ENCODE results near the gene C4orf50. TPM values are rescaled to one million over a fixed set of nuclear protein-coding genes. Genes with fewer than 3 reads are reported as not detected.

Gene C4orf50
- total and polyA plus RNA-seq, 4 donors = under 0.01 to 0.17 TPM; not detected in 2

DNA sequence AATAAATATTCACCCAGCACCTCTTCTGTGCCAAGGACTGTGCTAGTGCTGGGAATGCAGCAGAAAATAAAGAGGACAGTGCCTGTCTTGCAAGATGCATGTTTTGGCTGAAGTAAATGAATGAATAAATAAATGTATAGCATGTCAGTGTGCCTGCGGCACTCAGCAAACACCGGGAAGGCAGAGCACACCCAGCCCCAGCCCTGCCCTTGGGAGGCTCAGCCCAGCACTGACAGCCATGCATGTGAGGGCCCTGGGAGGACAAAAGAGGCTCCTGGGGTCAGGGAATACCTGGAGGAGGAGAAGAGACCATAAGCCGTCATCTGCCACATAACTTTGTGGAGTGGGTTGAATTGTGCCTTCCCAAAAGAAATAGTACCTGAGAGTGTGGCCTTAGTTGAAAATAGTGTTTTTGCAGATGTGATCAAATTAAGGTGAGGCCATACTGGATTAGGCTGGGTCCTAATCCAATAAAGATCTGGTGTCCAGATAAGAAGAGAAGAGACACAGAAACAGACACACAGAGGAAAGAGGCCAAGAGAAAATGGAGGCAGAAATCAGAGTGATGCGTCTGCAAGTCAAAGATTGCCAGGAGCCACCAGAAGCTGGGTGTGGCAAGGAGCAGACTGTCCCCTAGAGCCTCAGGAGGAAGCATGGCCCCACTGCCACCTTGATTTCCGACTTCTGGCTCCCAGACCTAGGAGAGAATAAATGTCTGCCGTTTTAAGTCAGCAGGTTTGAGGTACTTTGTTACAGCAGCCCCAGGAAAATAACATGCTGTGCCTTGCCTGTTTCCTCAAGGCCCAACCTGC lies 16.3 kb downstream of the C4orf50 start:
- no peaks in the 10 kb centered on the region for H3K36me3 ChIP-seq (ENCODE audit: control insufficient read depth in 4 of 4, insufficient read depth in 3 of 4, low read depth in 1 of 4, low read length in 3 of 4)
- no peak overlapping the region for H3K27ac ChIP-seq (ENCODE audit: low read depth in 1 of 2, low read length in 2 of 2)
- no peaks in the 10 kb centered on the region for H3K4me1 ChIP-seq (ENCODE audit: control insufficient read depth in 4 of 4, insufficient read depth in 4 of 4, low read length in 3 of 4)
- no peak overlapping the region for H3K9ac ChIP-seq (ENCODE audit: low read depth in 1 of 2, low read length in 2 of 2)
- H3K4me3 ChIP-seq (ENCODE audit: low read depth in 1 of 3, low read length in 3 of 3) = no peak overlapping the region
- no peak for TF ChIP-seq YY1 (IDR thresholded peaks at IDR 0.05)
- no peak for TF ChIP-seq HNF4G (IDR thresholded peaks at IDR 0.05)
- no peak for TF ChIP-seq EGR1 (IDR thresholded peaks at IDR 0.05; ENCODE audit: low read depth in 2 of 2)
- no peak for TF ChIP-seq SP1 (IDR thresholded peaks at IDR 0.05)
- no peak for TF ChIP-seq HNF4A (conservative IDR thresholded peaks at IDR 0.05)
- TF ChIP-seq, protein P1, sequence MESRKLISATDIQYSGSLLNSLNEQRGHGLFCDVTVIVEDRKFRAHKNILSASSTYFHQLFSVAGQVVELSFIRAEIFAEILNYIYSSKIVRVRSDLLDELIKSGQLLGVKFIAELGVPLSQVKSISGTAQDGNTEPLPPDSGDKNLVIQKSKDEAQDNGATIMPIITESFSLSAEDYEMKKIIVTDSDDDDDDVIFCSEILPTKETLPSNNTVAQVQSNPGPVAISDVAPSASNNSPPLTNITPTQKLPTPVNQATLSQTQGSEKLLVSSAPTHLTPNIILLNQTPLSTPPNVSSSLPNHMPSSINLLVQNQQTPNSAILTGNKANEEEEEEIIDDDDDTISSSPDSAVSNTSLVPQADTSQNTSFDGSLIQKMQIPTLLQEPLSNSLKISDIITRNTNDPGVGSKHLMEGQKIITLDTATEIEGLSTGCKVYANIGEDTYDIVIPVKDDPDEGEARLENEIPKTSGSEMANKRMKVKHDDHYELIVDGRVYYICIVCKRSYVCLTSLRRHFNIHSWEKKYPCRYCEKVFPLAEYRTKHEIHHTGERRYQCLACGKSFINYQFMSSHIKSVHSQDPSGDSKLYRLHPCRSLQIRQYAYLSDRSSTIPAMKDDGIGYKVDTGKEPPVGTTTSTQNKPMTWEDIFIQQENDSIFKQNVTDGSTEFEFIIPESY (IDR thresholded peaks at IDR 0.05) = no peak
- DNase-seq (ENCODE audit: low spot score) = no peak
- no peaks in the 10 kb centered on the region for H3K9me3 ChIP-seq (ENCODE audit: control insufficient read depth in 4 of 4, low read length in 3 of 4)
- no peaks in the 10 kb centered on the region for H3K27me3 ChIP-seq (ENCODE audit: control insufficient read depth in 4 of 4, insufficient read depth in 4 of 4, low read length in 3 of 4)
- 52% methylated on average over 6 of the region's 6 CpGs for WGBS

DNA sequence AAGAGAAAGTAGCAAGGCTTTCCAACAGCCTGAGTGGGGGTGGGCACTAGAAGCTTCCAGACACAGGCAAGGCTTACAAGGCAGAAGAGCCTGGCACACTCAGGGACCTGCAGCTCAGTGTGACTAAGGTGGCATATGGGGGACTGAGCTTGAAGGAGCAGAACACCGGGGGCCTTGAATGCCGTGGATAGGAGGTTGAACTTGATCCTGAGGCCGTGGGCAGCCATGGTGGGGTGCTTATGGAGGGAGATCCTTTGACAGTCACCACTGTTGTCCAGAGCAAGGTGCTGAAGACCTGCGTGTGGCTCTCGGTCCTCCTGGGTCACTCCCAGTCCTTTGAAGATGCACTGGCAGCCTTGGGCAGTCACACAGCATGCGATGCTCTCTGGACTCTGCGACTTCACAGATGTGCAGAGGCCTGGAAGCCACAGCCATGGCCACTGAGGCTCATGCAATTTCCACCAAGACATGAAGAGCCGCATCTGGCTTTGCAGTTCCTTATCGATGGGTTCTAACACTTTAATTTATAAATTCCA lies 18.3 kb downstream of the C4orf50 start:
- Histone ChIP-seq H3K27ac (ENCODE audit: low read depth in 1 of 2, low read length in 2 of 2) (no peak overlapping the region), H3K4me1 (ENCODE audit: control insufficient read depth in 4 of 4, insufficient read depth in 4 of 4, low read length in 3 of 4) (no peaks in the 10 kb centered on the region), H3K36me3 (ENCODE audit: control insufficient read depth in 4 of 4, insufficient read depth in 3 of 4, low read depth in 1 of 4, low read length in 3 of 4) (no peaks in the 10 kb centered on the region), H3K9ac (ENCODE audit: low read depth in 1 of 2, low read length in 2 of 2) (no peak overlapping the region), H3K9me3 (ENCODE audit: control insufficient read depth in 4 of 4, low read length in 3 of 4) (no peaks in the 10 kb centered on the region), H3K4me3 (ENCODE audit: low read depth in 1 of 3, low read length in 3 of 3) (no peak overlapping the region), H3K27me3 (ENCODE audit: control insufficient read depth in 4 of 4, insufficient read depth in 4 of 4, low read length in 3 of 4) (no peaks in the 10 kb centered on the region)
- DNase-seq (ENCODE audit: low spot score) = no peak
- TF ChIP-seq, protein P2, sequence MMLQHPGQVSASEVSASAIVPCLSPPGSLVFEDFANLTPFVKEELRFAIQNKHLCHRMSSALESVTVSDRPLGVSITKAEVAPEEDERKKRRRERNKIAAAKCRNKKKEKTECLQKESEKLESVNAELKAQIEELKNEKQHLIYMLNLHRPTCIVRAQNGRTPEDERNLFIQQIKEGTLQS (IDR thresholded peaks at IDR 0.05) = no peak
- no peak for TF ChIP-seq HNF4G (IDR thresholded peaks at IDR 0.05)
- TF ChIP-seq FOXA1 (IDR thresholded peaks at IDR 0.05) = no peak
- no peak for TF ChIP-seq SP1 (IDR thresholded peaks at IDR 0.05)
- no peak for TF ChIP-seq GABPA (IDR thresholded peaks at IDR 0.05 in 1 of 2, conservative IDR thresholded peaks at IDR 0.05 in 1 of 2)
- TF ChIP-seq HNF4A (conservative IDR thresholded peaks at IDR 0.05) = no peak
- 75% methylated on average over 9 of the region's 9 CpGs for WGBS

DNA sequence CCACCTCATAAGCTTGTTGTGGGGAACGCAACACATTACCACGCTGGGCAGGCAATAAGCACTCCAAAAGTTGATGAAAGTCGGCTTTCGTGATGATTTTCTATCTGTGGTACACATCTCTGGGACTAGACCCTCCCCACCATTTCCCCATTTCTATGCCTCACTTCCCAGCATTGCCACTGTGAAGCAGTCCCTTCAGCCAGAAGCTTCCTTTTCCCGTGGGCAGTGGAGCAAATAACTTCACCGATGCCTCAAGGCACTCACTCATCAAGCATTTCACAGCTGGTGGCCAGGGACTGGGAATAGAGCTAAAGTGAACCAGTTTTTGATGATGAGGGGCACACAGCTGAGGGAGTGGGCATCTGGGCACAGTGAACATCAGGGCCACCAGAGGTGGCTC lies 18.9 kb downstream of the C4orf50 start:
- TF ChIP-seq, protein P1 (IDR thresholded peaks at IDR 0.05) = no peak
- no peak for TF ChIP-seq TAF1 (conservative IDR thresholded peaks at IDR 0.05)
- TF ChIP-seq, protein P3, sequence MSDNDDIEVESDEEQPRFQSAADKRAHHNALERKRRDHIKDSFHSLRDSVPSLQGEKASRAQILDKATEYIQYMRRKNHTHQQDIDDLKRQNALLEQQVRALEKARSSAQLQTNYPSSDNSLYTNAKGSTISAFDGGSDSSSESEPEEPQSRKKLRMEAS (IDR thresholded peaks at IDR 0.05) = no peak
- TF ChIP-seq, protein P4, sequence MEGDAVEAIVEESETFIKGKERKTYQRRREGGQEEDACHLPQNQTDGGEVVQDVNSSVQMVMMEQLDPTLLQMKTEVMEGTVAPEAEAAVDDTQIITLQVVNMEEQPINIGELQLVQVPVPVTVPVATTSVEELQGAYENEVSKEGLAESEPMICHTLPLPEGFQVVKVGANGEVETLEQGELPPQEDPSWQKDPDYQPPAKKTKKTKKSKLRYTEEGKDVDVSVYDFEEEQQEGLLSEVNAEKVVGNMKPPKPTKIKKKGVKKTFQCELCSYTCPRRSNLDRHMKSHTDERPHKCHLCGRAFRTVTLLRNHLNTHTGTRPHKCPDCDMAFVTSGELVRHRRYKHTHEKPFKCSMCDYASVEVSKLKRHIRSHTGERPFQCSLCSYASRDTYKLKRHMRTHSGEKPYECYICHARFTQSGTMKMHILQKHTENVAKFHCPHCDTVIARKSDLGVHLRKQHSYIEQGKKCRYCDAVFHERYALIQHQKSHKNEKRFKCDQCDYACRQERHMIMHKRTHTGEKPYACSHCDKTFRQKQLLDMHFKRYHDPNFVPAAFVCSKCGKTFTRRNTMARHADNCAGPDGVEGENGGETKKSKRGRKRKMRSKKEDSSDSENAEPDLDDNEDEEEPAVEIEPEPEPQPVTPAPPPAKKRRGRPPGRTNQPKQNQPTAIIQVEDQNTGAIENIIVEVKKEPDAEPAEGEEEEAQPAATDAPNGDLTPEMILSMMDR (IDR thresholded peaks at IDR 0.05; ENCODE audit: low read depth, low read length, missing input control) = no peak
- TF ChIP-seq HNF4G (IDR thresholded peaks at IDR 0.05) = no peak
- no peak for TF ChIP-seq GABPA (IDR thresholded peaks at IDR 0.05 in 1 of 2, conservative IDR thresholded peaks at IDR 0.05 in 1 of 2)
- no peak for TF ChIP-seq YY1 (IDR thresholded peaks at IDR 0.05)
- TF ChIP-seq FOXA1 (IDR thresholded peaks at IDR 0.05) = no peak
- TF ChIP-seq HNF4A (conservative IDR thresholded peaks at IDR 0.05) = no peak
- TF ChIP-seq, protein P2 (IDR thresholded peaks at IDR 0.05) = no peak
- TF ChIP-seq RXRA (IDR thresholded peaks at IDR 0.05) = no peak
- TF ChIP-seq SP1 (IDR thresholded peaks at IDR 0.05) = no peak
- no peak for TF ChIP-seq FOXA2 (IDR thresholded peaks at IDR 0.05)
- Histone ChIP-seq H3K4me3 (ENCODE audit: low read depth in 1 of 3, low read length in 3 of 3) (no peak overlapping the region), H3K4me1 (ENCODE audit: control insufficient read depth in 4 of 4, insufficient read depth in 4 of 4, low read length in 3 of 4) (no peaks in the 10 kb centered on the region), H3K9ac (ENCODE audit: low read depth in 1 of 2, low read length in 2 of 2) (no peak overlapping the region), H3K27ac (ENCODE audit: low read depth in 1 of 2, low read length in 2 of 2) (no peak overlapping the region), H3K9me3 (ENCODE audit: control insufficient read depth in 4 of 4, low read length in 3 of 4) (no peaks in the 10 kb centered on the region), H3K36me3 (ENCODE audit: control insufficient read depth in 4 of 4, insufficient read depth in 3 of 4, low read depth in 1 of 4, low read length in 3 of 4) (no peaks in the 10 kb centered on the region), H3K27me3 (ENCODE audit: control insufficient read depth in 4 of 4, insufficient read depth in 4 of 4, low read length in 3 of 4) (no peaks in the 10 kb centered on the region)
- DNase-seq (ENCODE audit: low spot score) = no peak
- 73% methylated on average over 6 of the region's 6 CpGs for WGBS
